Posterior cingulate gyrus (tissue), 11 donors: ENCODE results near the gene CGN.

Source experiments
- DNase-seq, 10 donors: peaks; one replicate each; pipeline versions ENCODE4 v3.0.0 to v3.0.0-alpha.2; 2020 to 2021; ENCODE audit warnings: mixed read lengths in 3 of 10
- intact Hi-C: fragments of 100-400 bp; cut with DNase I; formaldehyde crosslinking; loops from one replicate; pipeline ENCODE4 v1.15.1; 2023

CGN gene

DNA sequence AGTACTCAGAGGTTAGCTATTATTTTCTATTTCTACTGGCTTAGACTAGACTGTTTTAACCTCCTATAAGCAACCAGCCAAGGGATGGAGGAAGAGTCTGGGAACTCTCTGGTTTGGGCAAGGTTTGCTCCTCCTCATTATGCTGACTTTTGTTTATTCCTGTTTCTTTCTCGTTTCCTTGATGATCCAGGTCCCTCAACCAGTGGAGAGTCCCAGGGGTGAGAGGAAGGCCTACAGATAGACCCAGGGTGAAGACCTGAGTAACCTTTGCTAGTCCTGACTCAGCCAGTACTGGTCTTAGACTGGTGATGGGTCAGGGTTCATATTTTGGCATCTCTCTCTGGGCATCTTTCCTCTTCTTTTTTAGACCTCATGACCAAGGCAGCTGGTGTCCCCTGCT, 34.4 kb downstream of the CGN start:
- DNase-seq = no peak
- intact Hi-C loops = no loop called here

DNA sequence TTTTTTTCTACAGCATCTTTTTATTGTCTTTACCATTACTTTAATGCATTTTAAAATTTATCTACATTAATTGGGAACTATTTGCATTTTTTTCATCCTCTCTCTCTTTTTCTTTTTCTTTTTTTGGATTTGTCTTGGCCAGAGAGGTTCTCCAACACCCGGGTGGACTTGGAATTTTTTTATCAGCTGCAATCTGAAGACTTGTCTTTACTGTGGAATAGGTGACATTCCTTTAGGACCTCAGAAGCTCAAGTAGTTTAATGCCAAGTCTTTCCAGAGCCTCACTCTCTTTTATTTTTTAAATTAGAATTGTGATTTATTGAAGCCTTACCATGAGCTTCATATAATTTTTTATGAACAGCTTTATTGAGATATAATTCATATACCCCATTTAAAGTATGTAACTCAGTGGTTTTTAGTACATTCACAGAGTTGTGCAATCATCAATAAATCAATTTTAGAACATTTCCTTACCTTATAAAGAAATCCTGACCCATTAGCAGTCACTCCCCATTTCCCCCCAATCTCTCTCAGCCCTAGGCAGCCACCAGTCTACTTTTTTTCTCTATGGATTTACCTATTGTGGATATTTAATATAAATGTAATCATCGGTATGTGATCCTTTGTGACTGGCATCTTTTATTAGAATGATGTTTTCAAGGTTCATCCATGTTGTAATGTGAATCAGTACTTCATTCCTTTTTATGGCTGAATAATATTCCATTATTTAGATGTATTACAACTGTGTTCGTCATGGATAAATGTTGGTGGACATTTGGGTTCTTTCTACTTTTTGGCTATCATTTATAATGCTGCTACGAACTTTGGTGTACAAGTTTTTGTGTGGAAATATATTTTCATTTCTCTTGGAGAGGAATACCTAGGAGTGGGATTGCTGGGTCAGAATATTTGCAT, 35.1 kb downstream of the CGN start:
- intact Hi-C loops = no loop called here
- no peak for DNase-seq

DNA sequence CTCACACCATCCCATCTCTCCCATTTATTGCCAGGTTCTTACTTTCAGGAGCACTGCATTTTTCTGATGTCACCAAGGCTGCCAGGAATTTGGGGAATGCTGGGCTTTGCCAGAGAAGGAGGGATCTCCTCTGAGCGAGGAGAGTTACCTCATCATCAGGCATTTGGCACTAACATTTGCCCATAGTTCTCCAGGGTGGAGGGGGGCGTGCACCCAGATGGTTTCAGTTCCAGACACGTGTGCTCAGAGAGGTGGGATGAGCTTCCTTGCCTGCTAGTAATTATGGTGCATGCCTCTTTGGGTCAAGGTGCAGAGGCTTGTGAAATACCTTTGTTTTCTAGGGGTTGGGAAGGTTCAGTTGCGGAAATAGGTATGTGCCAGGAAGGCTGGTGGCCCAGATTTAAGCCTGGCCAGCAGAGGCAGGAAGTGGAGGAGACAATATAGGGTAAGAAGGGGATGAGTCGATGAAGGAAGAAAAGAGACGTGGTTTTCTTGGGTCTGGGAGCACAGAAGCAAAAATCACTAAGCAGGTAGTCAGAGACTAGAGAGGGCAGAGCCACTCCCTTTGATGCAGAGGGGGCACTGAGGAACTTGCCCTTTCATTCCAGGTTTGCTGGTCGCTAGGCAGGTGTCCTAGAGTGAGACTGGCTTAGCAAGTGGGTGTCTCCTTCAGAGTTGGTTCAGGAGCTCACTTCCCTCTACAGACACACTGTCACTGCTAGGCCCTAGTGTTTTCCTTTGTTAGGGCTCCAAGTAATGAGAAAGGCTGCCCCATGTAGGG, 36.1 kb downstream of the CGN start:
- intact Hi-C loops = no loop called here
- no peak for DNase-seq

DNA sequence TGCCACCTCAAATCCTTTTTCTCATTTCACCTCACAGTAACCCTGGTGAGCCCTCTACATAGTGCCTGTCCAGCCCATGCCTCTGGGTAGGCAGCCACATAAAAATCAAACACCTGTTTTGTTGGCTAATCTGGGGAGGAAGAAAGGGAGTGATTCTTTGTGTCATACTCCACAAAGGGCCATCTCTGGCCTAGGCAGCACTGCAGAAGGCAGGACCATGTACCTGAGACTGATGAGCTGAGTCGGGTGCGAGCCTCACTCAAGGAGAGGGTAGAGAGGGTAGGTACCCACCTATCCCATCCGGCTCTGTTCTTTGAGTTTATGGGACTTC, 36.7 kb downstream of the CGN start:
- intact Hi-C loops = no loop called here
- no peak for DNase-seq

DNA sequence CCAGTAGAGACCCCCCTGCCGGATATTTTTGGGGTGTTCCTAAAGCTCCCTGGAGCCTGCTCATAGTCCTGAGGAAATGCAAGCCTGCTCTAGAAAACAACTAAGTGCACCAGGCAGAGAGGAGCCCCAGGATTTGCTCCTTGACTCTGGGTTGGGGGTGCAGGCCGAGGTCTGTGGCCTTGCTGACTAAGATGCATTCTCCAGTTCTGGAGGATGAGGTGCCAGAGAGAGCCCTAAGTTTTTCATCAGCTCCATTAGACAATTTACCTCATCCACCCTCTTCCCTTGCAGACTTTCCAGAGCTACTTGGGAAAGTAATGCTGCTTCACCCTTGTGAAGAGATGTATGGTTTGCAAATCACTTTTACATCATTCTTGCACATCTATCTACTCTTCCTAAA, 38.0 kb downstream of the CGN start:
- intact Hi-C loops = no loop called here

DNA sequence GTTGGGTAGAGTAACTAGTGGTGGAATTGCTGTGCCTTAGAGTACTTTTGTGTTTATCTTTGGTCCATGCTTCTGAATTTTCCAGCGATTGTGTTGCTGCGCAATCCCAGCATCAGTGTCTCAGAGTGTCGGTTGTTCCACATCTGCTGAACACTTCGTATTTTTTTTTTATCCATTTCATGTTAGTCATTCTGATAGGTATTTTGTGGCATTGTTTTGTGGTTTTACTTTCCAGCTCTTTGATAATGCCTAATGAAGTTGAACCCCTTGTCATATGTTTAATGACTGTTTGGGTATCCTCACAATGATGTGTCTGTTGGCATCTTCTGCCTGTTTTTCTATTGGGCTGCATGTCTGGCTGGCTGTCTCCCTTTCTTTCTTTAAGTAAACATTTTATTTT, 42.5 kb downstream of the CGN start:
- intact Hi-C loops = no loop called here
- no peak for DNase-seq

More for the DNA sequence above, 38.0 kb downstream of the CGN start:
- no peak for DNase-seq

DNA sequence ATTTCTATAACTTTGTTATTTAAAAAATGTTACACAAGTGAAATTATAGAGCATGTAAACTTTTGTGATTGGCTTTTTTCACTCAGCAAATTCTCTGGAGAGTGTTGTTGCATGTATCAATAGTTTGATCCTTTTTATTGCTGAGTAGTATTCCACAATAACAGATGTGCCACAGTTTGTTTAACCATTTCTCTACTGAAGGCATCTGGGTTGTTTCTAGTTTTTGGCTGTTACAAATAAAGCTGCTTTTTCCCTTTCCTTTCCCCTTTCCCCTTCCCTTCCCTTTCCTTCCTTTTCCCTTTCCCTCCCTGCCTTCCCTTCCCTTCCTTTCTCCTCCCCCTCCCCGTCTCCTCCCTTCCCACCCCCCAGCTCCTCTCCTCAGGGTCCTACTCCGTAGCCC, 44.9 kb downstream of the CGN start:
- intact Hi-C loops = no loop called here

DNA sequence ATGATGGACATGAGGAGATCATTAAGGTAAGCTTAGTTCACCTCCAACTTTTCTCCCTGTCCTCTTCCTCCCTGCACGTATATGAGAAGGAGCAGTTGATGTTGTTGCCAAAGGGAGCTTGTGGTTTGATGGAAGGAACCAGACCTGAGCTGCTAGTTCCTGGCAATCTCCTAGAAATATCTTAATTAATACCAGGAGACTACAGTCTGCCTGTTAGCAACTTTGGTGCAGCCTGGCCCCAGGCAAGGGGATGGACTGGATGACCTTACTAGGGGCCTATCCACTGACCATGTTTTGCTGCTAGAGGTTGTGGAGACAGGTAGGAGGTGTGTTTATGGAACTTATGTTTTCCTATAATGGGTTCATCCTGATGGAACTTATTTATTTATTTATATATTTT, 51.5 kb downstream of the CGN start:
- intact Hi-C loops = no loop called here
- no peak for DNase-seq

More for the DNA sequence above, 44.9 kb downstream of the CGN start:
- no peak for DNase-seq

DNA sequence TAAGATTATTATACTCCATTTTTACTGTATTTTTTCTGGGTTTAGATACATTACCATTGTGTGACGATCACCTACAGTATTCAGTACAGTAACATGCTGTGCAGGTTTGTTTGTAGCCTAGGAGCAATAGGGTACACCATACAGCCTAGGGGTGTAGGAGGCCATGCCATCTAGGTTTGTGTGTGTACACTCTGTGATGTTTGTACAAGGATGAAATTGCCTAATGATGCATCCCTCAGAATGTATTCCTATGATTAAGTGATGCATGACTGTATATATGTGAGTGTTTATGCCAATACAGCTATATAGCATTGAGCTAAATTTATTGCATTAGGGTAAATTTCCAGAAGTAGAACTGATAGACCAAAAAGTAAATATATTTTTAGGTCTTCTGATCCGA, 52.2 kb downstream of the CGN start:
- intact Hi-C loops = no loop called here
- no peak for DNase-seq

DNA sequence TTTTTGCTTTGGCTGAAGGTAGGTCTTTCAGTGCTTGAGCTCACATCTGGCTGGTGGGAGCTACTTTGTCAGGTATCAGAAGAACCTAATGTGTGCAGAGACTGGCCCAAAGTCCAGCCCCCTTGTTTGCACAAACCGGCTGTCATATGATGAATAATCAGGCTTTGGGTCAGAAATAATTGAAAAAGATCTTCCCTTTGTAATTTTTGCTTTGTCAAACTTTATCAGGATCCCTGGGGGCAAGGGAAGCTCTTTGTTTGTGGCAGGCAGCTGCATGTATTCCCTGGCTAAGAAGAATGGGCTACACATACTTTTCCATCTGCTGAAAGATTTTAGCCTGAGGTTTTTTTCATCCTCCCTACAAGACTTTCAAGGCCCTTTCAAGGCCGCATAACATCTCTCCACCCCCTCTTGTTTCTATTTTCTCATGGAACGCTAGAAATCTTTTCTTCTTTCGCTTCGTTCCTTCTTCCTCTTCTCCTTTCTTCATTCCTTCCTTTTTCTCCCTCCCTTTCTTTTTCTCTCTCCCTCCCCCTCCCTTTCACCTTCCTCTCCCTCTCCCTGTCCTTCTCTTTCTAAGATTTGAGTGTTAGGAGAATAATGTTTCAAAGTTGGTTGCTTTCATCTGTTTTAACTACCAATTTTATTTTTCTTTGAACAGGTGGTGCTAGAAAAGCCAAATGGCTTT, 54.5 kb downstream of the CGN start:
- intact Hi-C loops = no loop called here
- DNase-seq = no peak

DNA sequence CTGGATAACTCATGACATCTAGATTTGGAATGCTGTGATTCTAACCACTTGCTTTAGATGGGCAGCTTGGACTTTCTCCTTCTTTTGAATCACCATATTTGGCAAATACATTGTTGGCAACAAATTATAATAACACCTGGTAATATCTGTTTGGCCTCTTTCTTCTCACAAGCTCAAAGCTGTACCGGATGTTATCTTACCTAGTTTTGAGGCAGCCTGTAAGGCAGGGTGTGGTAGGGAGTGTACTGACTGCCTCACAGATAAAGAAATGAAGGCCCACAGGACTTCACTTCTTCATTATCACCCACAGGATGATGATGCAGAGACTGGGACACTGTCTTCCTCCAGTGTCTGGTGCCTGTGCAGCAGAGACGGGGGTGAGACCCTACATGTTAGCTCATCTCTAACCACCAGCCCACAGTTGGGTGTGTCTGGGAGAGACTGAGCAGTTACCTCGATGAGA, 57.5 kb downstream of the CGN start:
- intact Hi-C loops = no loop called here
- DNase-seq = no peak

DNA sequence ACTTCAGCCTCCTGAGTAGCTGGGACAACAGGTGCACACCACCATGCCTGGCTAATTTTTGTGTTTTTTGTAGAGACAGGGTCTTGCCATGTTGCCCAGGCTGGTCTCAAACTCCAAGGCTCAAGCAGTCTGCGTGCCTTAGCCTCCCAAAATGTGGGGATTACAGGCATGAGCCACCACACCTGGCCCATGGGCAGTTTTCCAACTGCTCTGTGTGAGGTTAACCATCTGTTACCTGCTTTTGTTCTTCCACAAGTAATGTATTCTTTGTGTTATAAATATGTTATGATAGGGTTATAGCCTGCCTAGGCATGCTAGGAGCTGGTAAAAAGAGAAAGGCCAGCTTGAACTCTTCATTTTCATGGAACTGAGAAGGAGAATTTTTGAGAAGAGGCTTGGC, 59.6 kb downstream of the CGN start:
- no peak for DNase-seq
- intact Hi-C loops = no loop called here

DNA sequence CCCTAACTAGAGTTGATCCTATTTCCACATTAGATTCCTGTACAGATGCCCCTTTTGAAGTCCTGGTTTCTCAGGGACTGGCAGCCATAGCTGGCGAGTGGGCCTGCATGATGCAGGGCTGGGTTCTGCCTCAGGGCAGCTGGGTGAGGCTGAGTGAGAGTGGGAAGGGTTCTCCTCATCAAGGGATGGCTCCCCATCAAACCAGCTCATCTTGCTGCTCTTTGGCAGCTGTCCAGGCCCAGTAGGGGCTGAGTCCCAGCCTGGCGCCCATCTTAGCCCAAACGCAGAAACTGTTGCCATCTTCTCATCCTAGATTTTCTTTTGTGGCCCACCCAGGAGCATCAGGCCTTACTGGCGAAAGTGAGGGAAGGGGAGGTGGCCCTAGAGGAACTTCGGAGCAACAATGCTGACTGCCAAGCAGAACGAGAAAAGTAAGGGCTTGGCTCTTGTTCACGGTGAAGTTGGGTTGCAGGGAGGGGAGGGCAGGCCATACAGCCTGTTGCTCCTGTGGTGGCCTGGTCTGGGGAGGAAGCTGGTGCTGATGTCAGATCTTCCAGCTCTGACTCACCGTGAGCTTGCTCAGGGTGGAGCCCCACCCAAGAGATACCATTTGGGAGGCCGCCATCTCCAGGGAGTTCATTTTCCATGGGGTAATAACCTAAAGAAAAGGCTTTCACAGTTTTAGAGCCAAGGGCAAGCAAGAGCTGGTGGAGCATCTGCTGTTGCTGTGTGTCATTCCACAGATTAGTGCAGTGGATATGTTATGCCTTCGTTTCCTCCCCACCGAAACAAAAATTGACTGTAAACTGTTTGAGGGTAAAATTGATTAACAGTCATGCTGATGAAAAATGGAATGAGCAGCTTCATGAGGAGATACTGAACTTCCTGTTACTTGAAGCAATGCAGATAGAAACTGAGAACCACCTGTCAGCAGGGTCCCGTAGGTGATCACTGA, 63.7 kb downstream of the CGN start:
- no peak for DNase-seq
- intact Hi-C loops = no loop called here

DNA sequence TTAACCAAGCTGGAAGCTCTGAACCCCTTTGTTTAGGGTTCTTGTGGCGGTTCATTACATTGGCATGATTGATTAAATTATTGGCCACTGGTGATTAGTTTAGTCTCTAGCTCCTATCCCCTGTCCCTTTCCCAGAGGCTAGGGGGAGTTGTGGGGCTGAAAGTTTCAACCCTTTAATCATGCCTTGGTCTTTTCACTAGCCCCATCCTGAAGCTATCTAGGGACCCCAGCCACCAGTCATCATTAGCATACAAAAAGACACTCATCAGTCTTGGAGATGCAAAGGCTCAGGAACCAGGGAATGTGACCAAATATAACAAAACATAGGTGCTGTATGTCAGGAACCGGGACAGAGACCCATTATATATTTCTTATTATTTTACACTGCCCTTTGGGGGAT, 66.0 kb downstream of the CGN start:
- no peak for DNase-seq
- intact Hi-C loops = no loop called here

DNA sequence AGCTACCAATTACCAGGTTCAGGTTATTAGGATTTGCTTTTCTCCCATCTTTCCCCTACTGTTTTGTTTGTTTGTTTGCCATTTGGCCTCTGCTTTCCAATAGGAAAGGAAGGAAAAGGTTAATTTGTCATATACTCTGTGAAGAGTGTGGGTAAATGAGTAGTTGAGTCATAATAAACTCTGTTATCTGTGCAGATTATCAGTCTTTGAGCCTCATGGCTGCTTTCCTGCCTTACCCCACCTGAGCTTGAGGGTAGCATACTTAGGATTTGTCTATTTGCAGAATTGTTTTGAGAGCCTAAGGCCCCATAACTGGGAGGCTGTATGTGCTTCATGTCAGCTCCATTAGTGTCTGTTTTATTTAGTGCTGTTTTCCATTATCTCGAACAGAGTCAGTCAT, 67.8 kb downstream of the CGN start:
- intact Hi-C loops = no loop called here
- DNase-seq = no peak

DNA sequence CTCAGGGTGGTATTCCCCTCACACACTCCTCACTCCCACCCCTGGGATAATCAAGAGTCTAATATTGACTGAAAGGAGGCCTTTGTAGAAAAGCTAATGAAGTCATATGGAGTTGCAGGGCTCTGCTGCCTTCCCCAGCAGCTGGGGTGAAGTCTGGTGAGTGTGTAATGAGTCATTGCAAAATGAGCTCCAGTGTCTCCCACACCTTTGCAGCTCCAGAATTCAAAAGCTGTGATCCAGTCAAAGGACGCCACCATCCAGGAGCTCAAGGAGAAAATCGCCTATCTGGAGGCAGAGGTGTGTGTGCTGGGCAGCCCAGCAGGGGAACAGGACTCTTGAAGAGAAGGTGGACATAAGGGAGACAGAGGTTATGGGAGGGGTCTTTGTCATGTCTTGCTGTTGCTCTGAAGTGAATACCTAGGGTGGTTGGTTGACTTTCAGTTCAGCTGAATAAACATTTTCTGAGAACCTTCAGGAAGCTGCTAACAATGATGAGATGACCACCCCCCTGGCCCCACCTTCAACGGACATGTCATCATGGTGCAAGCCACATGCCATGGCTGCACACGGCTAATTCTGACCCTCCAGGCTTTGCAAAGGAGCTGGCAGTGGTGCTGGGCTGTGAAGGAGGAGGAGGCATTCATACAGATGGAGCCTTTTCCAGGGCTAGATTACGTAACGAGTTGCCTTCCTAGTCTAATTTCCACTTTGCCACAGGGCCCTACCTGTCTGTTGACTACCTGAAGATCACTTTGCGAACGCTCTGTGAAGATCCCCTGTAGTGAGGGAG, 68.4 kb downstream of the CGN start:
- intact Hi-C loops = no loop called here
- peak in 3 of 10 donors; percentile 14 to 79 (median 17) for DNase-seq

DNA sequence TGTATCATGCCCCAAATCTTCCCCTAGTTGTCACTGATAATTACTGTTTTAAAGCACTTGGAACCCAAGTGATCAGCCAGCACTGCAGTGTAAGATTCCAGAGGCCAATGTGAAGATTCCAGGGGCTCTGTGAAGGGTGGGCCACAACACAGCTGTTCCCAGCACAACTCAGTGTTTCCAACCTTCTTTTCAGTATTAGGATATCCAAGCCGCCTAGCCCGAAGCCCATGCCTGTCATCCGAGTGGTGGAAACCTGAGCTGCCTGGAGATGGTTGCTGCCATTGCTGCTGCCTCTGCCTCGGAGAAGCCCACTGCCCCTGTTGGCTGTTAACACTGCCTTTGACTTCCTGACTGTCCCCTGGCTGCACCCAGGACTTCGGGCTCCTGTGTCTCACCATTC, 70.3 kb downstream of the CGN start:
- intact Hi-C loops = no loop called here
- DNase-seq = no peak

DNA sequence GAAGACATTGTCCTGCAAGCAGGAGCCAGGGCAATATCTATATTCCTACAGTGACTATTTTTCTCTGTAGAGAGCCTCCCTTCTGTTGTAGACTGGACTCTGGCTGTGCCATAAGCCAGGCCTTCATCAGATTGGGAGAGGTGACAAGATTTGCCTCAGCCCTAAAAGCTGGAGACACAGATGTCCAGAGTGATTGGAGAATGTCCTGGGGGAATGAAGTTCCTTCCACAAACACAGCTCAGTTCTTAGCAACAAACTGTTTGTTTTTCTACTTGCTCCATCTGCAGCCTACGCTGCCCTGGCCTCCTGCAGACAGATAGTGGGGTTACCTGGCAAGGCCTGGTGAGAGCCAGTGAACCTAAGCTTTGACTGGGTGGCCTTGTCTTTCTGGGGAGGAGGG, 70.7 kb downstream of the CGN start:
- DNase-seq = no peak
- intact Hi-C loops = no loop called here

DNA sequence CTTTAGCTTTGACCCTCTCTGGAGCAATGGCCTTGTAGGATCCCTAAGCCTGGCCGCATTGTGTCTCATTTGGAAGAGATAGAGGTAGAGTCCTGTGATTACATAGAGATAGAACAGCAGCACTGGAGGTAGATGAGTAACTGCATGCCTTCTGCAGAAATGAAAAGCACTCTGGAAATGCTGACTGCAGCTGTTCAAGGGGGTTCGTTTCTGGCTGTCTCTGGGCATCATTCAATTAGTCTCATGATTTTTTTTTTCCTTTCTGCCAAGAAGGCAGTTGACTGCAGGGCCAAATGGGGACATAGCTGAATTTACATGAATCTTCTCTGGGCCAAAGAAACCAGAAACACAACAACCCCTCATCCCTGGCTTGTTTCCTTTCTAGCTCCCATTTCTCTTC, 72.6 kb downstream of the CGN start:
- intact Hi-C loops = no loop called here
- no peak for DNase-seq
